Measurements from ENCODE around the gene GDAP2. TPM values are rescaled to one million over a fixed set of nuclear protein-coding genes. Genes with fewer than 3 reads are reported as not detected.

The GDAP2 gene, protein sequence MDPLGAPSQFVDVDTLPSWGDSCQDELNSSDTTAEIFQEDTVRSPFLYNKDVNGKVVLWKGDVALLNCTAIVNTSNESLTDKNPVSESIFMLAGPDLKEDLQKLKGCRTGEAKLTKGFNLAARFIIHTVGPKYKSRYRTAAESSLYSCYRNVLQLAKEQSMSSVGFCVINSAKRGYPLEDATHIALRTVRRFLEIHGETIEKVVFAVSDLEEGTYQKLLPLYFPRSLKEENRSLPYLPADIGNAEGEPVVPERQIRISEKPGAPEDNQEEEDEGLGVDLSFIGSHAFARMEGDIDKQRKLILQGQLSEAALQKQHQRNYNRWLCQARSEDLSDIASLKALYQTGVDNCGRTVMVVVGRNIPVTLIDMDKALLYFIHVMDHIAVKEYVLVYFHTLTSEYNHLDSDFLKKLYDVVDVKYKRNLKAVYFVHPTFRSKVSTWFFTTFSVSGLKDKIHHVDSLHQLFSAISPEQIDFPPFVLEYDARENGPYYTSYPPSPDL
- 10 to 100 TPM; 19.9 to 28.1 (median 24.8) TPM for total RNA-seq

DNA sequence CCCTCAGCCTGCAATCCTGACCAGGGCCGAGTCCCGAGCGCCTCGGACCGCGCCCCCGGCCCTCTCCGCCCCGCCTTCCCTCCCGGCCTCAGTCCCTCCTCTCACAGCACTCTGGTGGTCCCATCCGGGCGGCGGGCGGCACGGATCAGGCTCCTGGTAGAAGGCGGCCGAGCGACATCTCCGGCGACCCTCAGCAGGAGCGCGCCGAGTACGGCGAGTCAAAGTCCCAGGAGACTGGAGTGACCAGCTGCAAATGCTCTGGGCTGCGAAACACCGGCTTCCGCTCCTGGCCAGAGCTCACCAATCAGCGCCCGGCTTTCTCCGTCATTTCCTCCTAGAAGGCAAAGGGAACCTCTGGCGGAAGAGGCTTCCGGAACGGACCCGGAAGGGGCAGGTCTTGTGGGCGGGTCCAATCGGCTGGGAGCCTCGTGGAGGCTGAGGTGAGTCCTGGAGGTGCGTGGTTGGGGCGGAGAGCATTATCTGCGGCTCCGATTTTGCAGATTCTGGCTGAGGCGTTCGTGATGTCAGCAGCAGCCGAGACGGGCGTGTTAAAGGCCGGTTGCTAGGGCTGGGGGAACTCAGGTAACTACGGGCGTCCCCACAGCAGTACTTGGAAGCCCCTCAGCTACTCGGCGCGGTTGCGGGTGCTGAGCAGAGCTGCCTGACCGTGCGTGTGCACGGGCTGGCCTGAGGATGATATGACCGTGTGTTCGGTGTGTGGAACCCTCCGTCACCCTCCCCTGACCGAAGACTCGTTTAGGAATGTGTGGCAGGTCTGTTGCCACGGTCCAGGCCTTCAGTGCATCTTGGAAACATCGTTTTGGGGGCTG lies at the start of gene GDAP2, which contains the start of gene WDR3:
Gene GDAP2, minus strand, starts transcription at position 279 of the 830 bp plus-strand sequence. CDS start 9,264 bp downstream, outside the sequence.
Gene WDR3, plus strand, starts transcription at position 397 of the 830 bp plus-strand sequence. CDS start 3,581 bp downstream, outside the sequence.
- TF ChIP-seq CTCF (IDR thresholded peaks at IDR 0.05) = no peak
- ATAC-seq (ENCODE audit: low FRiP score) = peak; percentile 99
- DNase-seq (ENCODE audit: low spot score) = peak; percentile 88

DNA sequence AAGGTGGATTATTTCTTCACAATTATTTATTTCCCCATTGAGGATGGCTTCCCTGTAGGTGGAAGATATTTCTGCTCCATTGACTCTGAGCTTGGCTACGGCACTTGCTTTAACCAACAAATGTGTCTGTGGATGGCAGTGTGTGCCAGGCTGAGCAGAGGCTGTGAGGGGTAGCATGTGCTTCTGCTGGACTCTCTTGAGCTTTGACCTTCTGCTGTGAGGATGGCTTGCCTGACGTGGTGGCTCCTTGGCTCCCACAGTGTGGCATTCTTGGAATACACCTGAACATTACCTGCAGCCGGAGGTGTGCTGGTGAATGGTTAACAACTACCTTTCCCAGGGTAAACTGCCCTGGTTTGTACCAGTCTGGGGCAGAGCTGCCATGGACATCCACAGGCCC lies 47.0 kb upstream of the GDAP2 start:
- ATAC-seq (ENCODE audit: low FRiP score) (no peak), DNase-seq (ENCODE audit: low spot score) (no peak)
- no peak for TF ChIP-seq CTCF (IDR thresholded peaks at IDR 0.05)

DNA sequence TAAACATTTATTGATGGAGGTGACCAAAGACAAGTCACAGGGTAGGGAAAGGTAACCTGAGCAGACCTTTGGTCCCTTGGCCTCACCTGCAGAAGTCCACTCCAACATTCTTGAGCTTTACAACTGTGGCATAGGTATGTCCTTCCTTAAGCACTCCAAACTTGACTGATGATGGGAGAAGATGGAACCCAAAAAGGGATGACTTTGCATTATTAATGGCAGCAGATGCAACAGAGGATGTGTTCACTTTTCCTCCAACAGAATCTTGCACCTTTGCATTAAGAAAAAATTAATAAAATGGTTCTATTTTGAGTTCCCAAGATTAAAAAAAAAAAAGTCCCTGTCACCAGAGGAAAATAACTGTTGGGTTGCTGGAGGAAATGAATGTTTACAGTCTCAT lies 42.4 kb upstream of the GDAP2 start:
- TF ChIP-seq CTCF (IDR thresholded peaks at IDR 0.05) = no peak
- DNase-seq (ENCODE audit: low spot score) (no peak), ATAC-seq (ENCODE audit: low FRiP score) (no peak)

DNA sequence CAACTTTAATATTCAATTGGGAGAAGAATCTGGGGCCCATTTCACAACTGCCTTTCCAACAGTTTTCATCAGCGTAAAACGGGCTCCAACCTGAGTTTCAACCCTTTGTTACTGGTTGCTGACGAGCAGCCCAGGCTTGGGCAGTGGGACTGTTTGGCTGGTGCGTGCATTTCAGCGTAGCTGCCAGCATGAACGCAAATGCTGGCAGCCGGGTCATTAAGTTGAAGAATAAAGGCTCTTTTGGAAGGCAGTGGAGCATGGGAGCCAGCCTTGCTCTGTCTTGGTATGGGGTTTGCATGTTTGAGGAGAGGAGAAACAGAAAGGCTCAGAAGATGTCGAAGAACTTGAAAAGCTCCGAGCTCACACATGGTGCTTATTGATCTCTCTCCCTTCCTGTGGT lies 40.8 kb upstream of the GDAP2 start:
- DNase-seq (ENCODE audit: low spot score) = no peak
- no peak for ATAC-seq (ENCODE audit: low FRiP score)
- TF ChIP-seq CTCF (IDR thresholded peaks at IDR 0.05) = no peak

DNA sequence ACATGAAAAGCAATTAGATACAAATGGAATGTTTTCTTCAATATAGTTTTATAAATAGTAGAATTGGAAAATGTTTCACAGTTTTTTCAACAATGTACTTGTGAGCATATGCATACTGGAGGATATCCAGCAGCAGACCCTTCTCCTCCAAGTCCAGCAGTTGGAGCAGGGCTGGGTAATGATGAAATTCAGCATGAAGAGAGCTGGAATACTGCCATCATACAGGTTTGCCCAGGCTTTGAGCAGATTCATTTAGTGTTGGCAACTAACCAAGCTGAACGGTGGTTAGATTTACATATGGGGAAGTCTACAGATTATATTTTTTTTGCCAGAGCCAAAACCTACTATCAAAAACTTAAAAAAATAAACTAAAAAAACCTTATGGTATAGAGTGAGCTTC lies 38.5 kb upstream of the GDAP2 start:
- no peak for TF ChIP-seq CTCF (IDR thresholded peaks at IDR 0.05)
- DNase-seq (ENCODE audit: low spot score) = no peak
- no peak for ATAC-seq (ENCODE audit: low FRiP score)

DNA sequence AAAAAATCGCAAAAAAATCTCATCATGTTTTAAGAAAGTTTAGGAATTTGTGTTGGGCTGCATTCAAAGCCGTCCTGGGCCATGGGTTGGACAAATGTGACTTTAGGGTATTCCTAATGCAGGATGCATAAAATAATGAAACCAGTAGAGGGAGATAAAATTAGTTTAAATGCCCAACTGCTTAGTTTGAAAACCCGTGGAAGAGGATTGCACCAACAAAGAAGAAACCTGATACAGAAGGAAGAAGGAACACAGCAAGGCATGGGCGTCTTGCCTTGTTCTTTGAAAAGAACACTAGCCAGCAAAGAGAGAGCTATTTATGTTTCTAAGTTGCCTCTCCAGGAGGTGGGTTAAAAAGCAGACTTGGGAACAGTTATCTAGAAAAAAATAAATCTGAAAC lies 38.1 kb upstream of the GDAP2 start:
- ATAC-seq (ENCODE audit: low FRiP score) (no peak), DNase-seq (ENCODE audit: low spot score) (no peak)
- no peak for TF ChIP-seq CTCF (IDR thresholded peaks at IDR 0.05)
